ENCODE data around the gene TMSB15B.

DNA sequence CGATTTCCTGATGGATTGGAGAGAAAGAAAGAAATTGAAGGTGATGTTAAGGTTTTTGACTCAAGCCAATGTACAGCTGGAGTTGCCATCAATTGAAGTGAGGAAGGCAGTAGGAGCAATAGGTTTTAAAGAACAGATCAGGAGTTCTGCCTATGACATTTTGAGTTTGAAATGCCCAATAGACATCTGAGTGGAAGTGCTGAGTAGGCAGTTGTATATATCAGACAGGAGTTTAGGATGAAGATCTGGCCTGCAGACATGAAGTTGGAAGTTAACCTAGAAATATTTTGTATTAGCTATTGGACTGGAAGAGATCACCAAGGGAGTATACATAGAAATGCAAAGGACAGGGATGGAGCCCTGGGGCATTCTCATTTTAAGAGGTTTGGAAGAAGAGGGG lies 12.9 kb upstream of the TMSB15B start:
- TF ChIP-seq CTCF (IDR thresholded peaks at IDR 0.05) (no peak), POLR2A (IDR thresholded peaks at IDR 0.05) (no peak)

Data from suprapubic skin (tissue), 3 donors.